ENCODE measurements around the gene SDE2.

DNA sequence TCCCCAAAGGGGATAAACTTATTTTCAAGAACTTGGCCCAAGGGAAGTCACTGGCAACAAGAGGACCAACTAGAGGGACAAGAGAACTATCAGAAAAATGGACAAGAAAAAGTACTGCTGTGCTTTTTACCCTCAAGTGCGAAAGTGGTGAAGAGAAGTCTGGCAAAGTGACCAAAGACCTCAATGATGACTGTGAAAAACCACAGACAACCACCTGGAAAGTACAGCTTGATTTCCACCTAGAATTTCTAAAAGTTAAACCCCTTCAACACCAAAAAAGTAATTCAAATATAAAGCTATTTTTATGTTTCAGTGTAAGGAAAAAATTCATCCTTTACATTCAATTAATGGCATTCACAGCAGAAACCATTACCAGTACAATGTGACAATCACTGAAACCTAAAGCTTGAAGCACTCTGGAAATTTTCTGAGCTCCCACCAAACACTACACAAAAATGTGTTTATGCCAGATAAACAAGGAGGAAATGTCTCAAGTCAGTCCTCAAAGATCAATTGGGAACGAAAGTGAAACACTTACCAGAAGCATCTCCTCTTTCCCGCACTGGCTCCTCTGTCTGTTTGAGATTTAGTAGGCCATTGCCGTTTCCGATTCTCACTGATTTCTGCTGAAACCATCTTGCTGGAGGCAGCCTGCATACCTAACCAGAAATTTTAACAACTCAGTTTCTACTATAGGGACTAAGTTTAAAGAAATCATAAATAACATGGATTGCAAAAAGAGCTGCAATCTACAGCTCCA, 8.3 kb downstream of the SDE2 start:
- TF ChIP-seq GATA2 (IDR thresholded peaks at IDR 0.05; ENCODE audit: low read depth, low read length) = no peak
- no peak for TF ChIP-seq GATA3 (IDR thresholded peaks at IDR 0.05; ENCODE audit: low read depth, low read length)

Measured in SH-SY5Y (cell line).